ENCODE data around the gene SIKE1.
"Not testable (repeated sequence)": the region's sequence is repeated elsewhere in the genome, so short reads cannot be mapped to it uniquely, and the experiment has no call there.

The SIKE1 gene

DNA sequence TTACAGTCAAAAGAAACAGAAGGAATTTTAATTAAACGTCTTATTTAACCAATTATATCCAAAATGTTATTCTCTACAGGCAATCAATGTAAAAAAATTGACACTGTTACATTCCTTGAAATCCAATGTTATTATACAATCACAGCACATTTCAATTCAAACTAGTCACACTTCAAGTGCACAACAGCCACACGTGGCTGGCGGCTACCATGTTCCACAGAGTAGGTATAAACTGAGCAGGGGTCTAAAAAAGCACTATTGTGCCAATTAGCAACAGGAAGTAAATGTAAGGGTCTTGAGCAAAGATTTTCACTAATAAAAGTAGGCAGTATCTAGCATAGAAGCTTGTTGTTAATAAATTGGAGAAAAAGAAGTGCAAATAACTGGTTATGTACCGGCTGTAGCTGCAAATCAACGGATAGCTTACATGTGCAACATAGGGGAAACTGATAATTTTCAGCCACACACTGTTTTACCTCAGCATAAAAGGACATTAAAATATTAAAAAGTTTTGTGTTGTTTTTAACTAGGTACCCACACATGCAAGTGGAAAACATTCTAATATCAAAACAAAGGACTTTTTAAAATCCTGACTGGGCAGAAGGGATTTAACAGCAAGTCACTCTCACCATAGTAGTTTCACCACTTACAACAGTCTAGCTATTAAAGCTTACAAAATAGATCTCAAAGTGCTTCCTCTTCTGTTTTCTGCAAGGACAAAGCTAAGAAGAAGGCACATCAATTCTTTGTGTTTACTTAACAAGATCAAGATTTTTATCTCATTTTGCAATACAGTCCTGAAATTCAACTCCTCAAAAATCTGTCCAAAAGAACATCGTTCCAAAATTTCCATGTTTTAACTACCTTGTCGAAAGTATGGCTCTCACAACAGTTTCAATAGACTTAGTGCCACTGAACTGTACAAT lies 25.2 kb downstream of the SIKE1 start:
- DNase-seq = peak; percentile 39 to 68

DNA sequence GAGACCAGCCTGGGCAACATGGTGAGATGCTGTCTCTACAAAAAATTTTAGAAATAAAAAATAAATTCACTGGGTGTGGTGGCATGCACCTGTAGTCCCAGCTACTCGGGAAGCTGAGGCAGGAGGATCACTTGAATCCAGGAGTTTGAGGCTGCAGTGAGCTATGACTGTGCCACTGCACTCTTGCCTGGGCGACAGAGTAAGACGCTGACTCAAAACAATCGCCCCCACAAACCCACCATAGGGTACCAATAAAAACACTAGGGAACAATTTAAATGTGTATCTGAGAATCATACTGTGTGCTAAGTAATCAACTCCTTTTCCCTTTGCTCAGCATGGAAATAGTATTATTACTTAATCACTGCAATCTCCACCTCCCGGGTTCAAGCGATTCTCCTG lies 26.8 kb downstream of the SIKE1 start:
- DNase-seq = not testable (repeated sequence)

DNA sequence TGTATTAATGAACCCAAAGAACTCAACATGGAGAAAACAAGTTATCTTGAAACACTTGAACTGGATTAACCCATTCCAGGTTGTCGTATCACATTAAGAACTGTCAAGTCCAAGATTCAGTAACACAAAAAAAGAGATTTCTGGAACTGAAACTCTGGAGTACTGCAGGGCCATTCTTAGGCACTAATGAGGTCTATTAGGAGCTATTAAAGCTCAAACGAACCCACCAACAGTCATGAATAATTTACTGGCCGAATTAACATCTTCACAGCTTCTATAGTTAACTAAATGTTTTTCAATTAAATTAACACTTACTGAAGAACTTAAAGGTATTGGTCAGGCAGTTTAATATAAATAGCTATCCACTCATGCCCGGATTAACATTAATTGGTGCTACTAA lies 27.3 kb downstream of the SIKE1 start:
- no peak for DNase-seq

- no peak for DNase-seq
Observed at GRCh38 chr1:114750780-114751179, 29.7 kb downstream of the SIKE1 start.

GRCh38 chr1:114749835-114750234 lies 30.6 kb downstream of the SIKE1 start:
- no peak for DNase-seq

GRCh38 chr1:114746450-114747121 lies 33.9 kb downstream of the SIKE1 start:
- no peak for DNase-seq

- peak; percentile 11 to 35 for DNase-seq
Observed at GRCh38 chr1:114745291-114745690, 35.2 kb downstream of the SIKE1 start.

- no peak for DNase-seq
Observed at GRCh38 chr1:114741963-114742746, 38.3 kb downstream of the SIKE1 start.

GRCh38 chr1:114740331-114740730 lies 40.2 kb downstream of the SIKE1 start:
- no peak for DNase-seq

GRCh38 chr1:114737314-114737849 lies 43.1 kb downstream of the SIKE1 start:
- DNase-seq = no peak

GRCh38 chr1:114735479-114735878 lies 45.0 kb downstream of the SIKE1 start:
- DNase-seq = no peak

GRCh38 chr1:114729782-114730181 lies 50.7 kb downstream of the SIKE1 start:
- DNase-seq = no peak

GRCh38 chr1:114728553-114728952 lies 51.9 kb downstream of the SIKE1 start:
- DNase-seq = no peak

DNA sequence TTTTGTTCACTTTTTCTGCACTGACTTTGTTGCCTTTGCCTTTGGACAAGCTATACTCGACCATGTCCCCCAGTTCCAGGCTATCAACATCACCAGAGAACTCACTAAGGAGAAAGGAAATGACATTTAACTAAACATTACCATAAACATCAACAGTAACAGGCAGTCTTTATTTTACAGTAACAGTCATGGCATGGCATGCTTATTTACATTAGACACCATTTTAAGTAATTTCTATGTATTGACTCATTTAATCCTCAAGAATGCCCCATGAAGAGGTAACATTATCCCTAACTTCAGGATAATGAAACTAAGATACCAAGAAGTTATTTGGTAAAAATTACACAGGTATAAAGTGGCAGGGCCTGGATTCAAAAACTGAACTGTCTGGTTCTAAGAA lies 55.3 kb downstream of the SIKE1 start:
- no peak for DNase-seq

DNA sequence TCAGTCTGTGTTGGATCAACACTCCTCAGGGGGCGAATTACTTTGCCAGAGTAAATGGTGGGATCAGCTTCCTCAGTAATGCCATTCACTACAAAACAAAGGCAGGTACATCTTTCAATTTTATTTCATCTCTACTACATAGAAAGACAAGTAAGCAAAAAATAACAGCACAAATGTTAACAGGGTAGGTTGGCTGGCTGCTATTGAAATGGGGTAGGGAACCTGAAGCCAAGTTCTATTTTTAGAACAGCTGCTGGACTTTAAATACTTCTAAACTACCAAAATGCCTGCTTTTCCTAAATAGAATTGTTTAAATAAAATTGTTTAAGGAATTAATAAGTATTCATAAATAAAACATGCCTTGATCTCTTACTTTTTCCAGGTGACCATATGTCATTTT lies 56.6 kb downstream of the SIKE1 start:
- DNase-seq = no peak

- DNase-seq = no peak
Observed at GRCh38 chr1:114723457-114723856, 57.0 kb downstream of the SIKE1 start.

GRCh38 chr1:114720492-114720891 lies 60.0 kb downstream of the SIKE1 start:
- no peak for DNase-seq

Measured in inflammatory macrophage (primary cell).